ENCODE data around the gene NFIL3.

- no peak for TF ChIP-seq CTCF (IDR thresholded peaks at IDR 0.05; ENCODE audit: poor library complexity, severe bottlenecking)
- no peak for TF ChIP-seq MXI1 (conservative IDR thresholded peaks at IDR 0.05; ENCODE audit: poor library complexity, severe bottlenecking)
- no peak for TF ChIP-seq EZH2 (IDR thresholded peaks at IDR 0.05; ENCODE audit: borderline replicate concordance, insufficient read depth, low read length, poor library complexity, severe bottlenecking)
- TF ChIP-seq REST (IDR thresholded peaks at IDR 0.05; ENCODE audit: borderline replicate concordance), result no peak
- TF ChIP-seq RAD21 (conservative IDR thresholded peaks at IDR 0.05), result no peak
These were observed 41.8 kb upstream of the NFIL3 start for GRCh38 chr9:91465420-91465819.
